IPS-18c (cell line): ENCODE data around the gene TMEM238.
A peak's percentile ranks its signal among the peaks of the same experiment; 100 is the strongest.

Experiments
- H3K4me3 ChIP-seq: 2 replicates; pipeline ENCODE4 v1.7.0; 2013; ENCODE audit warnings: low read depth, mild to moderate bottlenecking, low read length, moderate library complexity; ENCODE audit not compliant: insufficient read depth
- H3K9me3 ChIP-seq: one replicate; pipeline ENCODE4 v1.6.1; 2013; ENCODE audit warnings: mild to moderate bottlenecking, low read length, moderate library complexity; ENCODE audit not compliant: control insufficient read depth, insufficient read depth

Gene TMEM238

GRCh38 chr19:55368701-55369563 is 15.2 kb downstream of the TMEM238 start:
- peak overlapping the region; percentile 38; the same call in 1 of the 2 replicates for H3K4me3 ChIP-seq
- no peaks in the 10 kb centered on the region for H3K9me3 ChIP-seq

GRCh38 chr19:55368106-55368505 is 16.0 kb downstream of the TMEM238 start:
- no peak overlapping the region for H3K4me3 ChIP-seq
- H3K9me3 ChIP-seq, result no peaks in the 10 kb centered on the region

- H3K9me3 ChIP-seq, result no peaks in the 10 kb centered on the region
These were observed 17.3 kb downstream of the TMEM238 start for GRCh38 chr19:55366790-55367189.

GRCh38 chr19:55365964-55366363 is 18.1 kb downstream of the TMEM238 start:
- H3K4me3 ChIP-seq, result no peak overlapping the region
- H3K9me3 ChIP-seq, result no peaks in the 10 kb centered on the region

More at GRCh38 chr19:55366790-55367189, 17.3 kb downstream of the TMEM238 start:
- H3K4me3 ChIP-seq, result no peak overlapping the region

- Histone ChIP-seq H3K4me3 (no peak overlapping the region), H3K9me3 (no peaks in the 10 kb centered on the region)
These were observed 18.8 kb downstream of the TMEM238 start for GRCh38 chr19:55365245-55365644.

GRCh38 chr19:55362990-55363716 is 20.9 kb downstream of the TMEM238 start, which contains the start of gene GARIN5B:
TSS of gene GARIN5B (minus strand) at chr19:55363260. CDS start at chr19:55363066, 194 bp downstream.
- no peak within 1 kb of the TSS for H3K4me3 ChIP-seq
- no peaks in the 10 kb centered on the region for H3K9me3 ChIP-seq

GRCh38 chr19:55362174-55362989 is 21.7 kb downstream of the TMEM238 start:
- Histone ChIP-seq H3K9me3 (no peaks in the 10 kb centered on the region), H3K4me3 (no peak overlapping the region)

GRCh38 chr19:55360902-55361301 is 23.2 kb downstream of the TMEM238 start:
- Histone ChIP-seq H3K4me3 (no peak overlapping the region), H3K9me3 (no peaks in the 10 kb centered on the region)

GRCh38 chr19:55358943-55359908 is 24.9 kb downstream of the TMEM238 start:
- H3K4me3 ChIP-seq, result no peak overlapping the region; the same call in 1 of the 2 replicates
- H3K9me3 ChIP-seq, result no peaks in the 10 kb centered on the region

GRCh38 chr19:55358493-55358892 is 25.6 kb downstream of the TMEM238 start:
- no peak overlapping the region for H3K4me3 ChIP-seq
- H3K9me3 ChIP-seq, result no peaks in the 10 kb centered on the region

GRCh38 chr19:55355213-55355821 is 28.8 kb downstream of the TMEM238 start:
- 0 out of 2 replicates have a peak overlapping the region, but pooled peaks have one; percentile 15 for H3K4me3 ChIP-seq

GRCh38 chr19:55354698-55355212 is 29.3 kb downstream of the TMEM238 start, which contains the start of gene COX6B2:
TSS of gene COX6B2 (minus strand) at chr19:55354719. CDS start at chr19:55354521, 198 bp downstream.
- Histone ChIP-seq H3K9me3 (no peaks in the 10 kb centered on the region), H3K4me3 (peak within 1 kb of the TSS; percentile 69)

More at GRCh38 chr19:55355213-55355821, 28.8 kb downstream of the TMEM238 start:
- H3K9me3 ChIP-seq, result no peaks in the 10 kb centered on the region

GRCh38 chr19:55353803-55354697 is 30.0 kb downstream of the TMEM238 start:
- no peaks in the 10 kb centered on the region for H3K9me3 ChIP-seq
- peak overlapping the region; percentile 69 for H3K4me3 ChIP-seq

- H3K4me3 ChIP-seq, result peak overlapping the region; percentile 69
These were observed 30.7 kb downstream of the TMEM238 start for GRCh38 chr19:55353356-55353802.

More at GRCh38 chr19:55353356-55353802, 30.7 kb downstream of the TMEM238 start:
- H3K9me3 ChIP-seq, result no peaks in the 10 kb centered on the region
